Occipital lobe (tissue), 2 donors: ENCODE results near the gene TM4SF5. TPM values are rescaled to one million over a fixed set of nuclear protein-coding genes. Genes with fewer than 3 reads are reported as not detected.

Experiments used
- DNase-seq: peaks from one replicate; lab custom pipeline; 2025; lab: John Stamatoyannopoulos, UW
- total RNA-seq: library from RNA; depleted of rRNA; stranded (reverse); fragments of >200 nt; gene quantifications from one replicate; pipeline ENCODE4 v1.2.3, GENCODE V29; 2014

Gene TM4SF5
- total RNA-seq, 1 donor from 2014 or later, result not detected

- no peak for DNase-seq
These were observed 23.8 kb upstream of the TM4SF5 start for GRCh38 chr17:4747847-4748246.

DNA sequence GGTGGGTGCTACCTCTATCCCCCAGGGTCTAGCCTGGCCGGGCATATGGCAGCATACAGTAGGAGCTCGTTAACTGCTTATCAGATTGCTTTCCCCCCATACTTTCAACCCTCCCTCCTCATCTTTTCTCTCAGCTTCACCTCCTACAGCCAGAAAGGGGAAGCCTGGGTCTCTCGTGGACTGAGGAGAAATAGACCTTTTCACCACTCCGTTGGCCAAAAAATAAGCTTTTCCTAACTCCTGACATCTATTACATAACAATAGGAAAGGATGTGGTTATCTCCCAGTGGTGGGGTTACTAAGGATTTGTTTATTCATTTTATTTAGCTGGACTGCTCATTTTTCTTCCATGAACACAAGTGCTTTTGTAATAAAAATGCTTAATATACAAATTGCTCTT is 23.0 kb upstream of the TM4SF5 start:
- DNase-seq, result no peak

DNA sequence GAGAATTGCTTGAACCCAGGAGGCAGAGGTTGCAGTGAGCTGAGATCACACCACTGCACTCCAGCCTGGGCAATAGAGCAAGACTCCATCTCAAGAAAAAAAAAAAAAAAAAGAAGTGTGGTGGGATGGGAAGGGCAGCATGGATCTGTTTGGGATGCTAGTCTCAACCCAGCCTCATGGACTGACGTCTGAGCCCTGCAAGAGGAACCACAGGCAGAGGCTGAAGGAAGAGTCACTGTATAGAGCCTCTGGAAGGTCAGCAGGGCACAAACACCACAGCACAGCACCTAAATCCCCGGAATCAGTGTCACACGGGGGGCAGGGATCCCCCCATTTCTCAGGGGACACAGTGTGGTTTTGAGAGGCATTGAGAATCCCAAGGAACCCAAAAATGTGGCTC is 21.1 kb upstream of the TM4SF5 start:
- DNase-seq, result no peak

DNA sequence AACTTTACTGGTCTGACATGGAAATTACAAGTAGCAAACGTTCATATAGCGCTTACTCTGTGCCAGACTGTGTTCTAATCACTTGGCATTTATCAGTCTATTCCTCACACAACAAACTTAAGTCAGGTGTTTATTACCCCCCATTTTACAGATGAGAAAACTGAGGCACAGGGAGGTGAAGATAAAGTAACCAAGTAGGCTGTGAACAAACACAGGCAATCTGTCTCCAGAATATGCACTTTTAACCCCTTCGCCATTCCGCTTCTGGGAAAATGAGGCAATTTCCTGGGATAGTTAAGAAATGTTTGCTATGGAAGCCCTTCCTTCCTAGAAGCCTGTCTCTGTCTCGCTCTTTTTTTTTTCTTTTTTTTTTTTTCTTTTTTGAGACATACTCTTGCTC is 19.8 kb upstream of the TM4SF5 start:
- DNase-seq, result no peak

- no peak for DNase-seq
These were observed 18.3 kb upstream of the TM4SF5 start for GRCh38 chr17:4753392-4753791.

GRCh38 chr17:4759776-4760236 is 11.9 kb upstream of the TM4SF5 start:
- no peak for DNase-seq

DNA sequence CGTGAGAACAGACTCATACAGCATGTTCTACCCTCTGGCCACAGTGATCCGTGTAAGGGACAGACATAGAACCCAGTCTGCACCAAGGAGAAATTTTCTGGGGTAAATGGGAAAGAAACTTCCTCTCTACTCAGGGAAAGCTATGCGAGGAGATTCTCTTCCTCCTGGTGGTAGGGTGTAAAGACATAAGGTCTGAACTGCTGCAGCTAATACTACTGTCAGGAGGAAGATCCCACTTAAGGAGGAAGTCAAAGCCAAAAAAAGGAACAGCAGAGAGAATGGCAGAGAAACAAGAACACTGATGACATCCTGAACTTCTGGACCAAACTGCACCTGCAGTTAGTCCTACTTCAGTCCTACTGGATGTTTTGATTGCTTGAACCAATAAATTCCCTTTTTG is 7.1 kb upstream of the TM4SF5 start:
- DNase-seq, result no peak

- no peak for DNase-seq
These were observed 5.5 kb upstream of the TM4SF5 start for GRCh38 chr17:4766201-4766600.

GRCh38 chr17:4766723-4767122 is 5.0 kb upstream of the TM4SF5 start:
- DNase-seq, result no peak

DNA sequence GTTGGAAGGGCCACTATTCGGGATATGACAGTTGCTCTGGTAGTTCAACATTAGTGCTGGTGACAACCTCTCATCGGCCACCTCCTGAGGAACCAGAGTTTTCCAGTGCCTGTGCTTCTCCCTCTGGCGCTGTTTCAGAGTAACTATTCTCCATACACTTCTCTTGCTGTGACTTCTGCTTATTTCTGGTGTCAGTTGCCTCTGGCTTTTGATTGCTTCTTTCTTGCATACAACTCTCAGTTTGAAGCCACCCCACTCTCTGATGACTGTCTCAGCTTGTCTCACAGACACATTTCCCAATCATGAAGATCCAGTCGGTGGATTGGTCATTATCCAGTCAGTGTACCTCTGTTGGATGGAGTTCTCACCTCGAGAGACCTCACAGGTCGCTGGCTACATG is 3.4 kb upstream of the TM4SF5 start:
- no peak for DNase-seq

DNA sequence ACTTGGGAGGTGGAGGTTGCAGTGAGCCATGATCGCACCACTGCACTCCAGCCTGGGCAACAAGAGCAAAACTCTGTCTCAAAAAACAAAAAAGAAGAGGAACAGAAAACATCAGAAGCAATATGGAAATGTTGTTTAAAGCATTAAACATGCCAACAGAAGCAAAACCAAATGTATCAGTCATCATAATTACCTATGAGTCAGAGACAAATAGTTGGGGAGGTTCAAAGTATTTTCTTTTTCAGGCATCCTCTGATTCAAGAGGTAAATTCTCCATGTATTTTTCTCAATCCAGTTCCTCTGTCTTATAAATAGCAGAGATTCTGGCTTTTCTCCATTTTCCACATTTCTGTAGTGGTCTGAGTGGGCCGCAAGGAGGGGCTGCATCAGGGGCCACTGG is 2.1 kb upstream of the TM4SF5 start:
- DNase-seq, result no peak

GRCh38 chr17:4772235-4772613 is 538 bp downstream of the TM4SF5 start:
- no peak for DNase-seq

GRCh38 chr17:4777969-4778760 is 6.5 kb downstream of the TM4SF5 start:
- no peak for DNase-seq

DNA sequence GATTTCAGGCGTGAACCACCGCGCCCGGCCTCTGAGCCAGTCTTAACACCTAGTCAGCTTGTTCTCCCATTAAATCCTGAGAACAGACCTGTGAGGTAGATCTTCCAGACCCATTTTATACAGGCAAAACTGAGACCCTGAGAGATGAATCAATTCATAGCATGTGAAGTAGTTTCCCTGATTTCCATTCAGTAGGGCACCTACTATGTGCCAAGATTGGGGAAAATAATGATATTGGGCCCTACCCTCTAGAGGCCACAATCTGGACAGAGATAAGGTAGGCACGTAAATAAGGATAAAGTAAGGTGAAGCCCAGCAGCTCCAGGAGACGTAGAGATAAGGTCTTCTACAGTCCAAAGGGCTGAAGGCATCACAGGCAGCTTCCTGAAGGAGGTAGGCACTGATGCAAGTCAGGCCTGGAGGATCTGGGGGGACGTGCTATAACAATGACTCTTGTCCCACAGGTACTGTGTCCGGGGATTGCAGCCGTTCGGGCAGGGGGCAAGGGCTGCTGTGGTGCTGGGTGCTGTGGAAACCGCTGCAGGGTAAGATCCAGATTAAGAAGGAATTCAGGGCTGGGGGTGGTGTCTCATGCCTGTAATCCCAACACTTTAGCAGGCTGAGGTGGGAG is 8.8 kb downstream of the TM4SF5 start:
- no peak for DNase-seq

DNA sequence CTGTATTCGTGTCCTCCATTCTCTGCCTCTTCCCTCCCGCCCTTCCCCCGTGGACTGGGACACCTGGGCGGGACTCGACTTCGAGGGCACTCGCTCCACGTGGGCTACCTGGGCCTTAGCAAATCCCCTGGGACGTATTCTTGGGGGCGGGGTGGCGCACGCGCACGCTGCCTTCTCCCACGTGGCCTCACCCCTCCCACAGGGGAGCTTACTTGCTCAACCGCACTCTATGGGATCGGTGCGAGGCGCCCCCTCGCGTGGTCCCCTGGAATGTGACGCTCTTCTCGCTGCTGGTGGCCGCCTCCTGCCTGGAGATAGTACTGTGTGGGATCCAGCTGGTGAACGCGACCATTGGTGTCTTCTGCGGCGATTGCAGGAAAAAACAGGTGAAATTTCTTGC is 11.0 kb downstream of the TM4SF5 start:
- DNase-seq, result no peak

GRCh38 chr17:4785311-4786105 is 13.8 kb downstream of the TM4SF5 start:
- no peak for DNase-seq

DNA sequence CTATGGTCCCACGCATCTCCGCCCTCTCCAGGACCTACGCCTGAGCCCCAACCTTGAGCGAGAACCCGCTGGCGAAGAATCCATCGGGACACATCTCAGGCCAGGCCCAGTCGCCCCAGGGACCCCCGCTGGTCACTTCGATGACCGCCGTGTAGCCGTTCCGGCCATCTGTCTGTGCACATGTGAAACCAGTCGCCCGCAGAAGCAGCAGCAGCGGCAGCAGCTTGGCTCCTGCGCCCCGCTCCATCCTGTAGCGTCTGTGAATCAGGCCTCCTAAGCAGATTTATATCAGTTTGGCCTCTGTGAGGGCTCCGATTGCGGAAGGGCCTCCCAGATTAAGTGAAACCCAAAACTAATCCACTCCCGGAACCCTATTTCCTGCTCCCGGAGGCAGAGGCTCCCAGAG is 14.4 kb downstream of the TM4SF5 start, which contains the start of gene VMO1:
Gene VMO1, minus strand, starts transcription at position 259 of the 406 bp plus-strand sequence. Its CDS starts 12 bp downstream, at position 247.
- no peak for DNase-seq

- DNase-seq, result no peak
These were observed 14.8 kb downstream of the TM4SF5 start for GRCh38 chr17:4786516-4786915.

- DNase-seq, result no peak
These were observed 16.6 kb downstream of the TM4SF5 start for GRCh38 chr17:4788159-4788806.

GRCh38 chr17:4788807-4789700 is 17.4 kb downstream of the TM4SF5 start, which contains the start of gene GLTPD2:
Gene GLTPD2, plus strand, starts transcription at chr17:4788964. Its CDS starts 48 bp downstream, at chr17:4789012.
- DNase-seq, result no peak

DNA sequence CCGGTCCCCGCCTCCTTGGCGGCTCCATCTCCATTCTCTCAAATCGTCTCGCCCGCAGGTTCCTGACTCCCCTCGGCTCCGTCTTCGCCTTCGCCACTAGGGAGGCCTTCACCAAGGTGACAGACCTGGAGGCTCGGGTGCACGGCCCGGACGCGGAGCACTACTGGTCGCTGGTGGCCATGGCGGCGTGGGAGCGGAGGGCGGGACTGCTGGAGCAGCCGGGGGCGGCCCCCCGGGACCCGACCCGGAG is 17.9 kb downstream of the TM4SF5 start:
- no peak for DNase-seq
